Astrocyte of the cerebellum (primary cell): Measurements from ENCODE around the gene TBC1D16.

ENCODE experiments used
- DNase-seq: peaks from one replicate; pipeline ENCODE4 v3.0.0-alpha.2; 2011; ENCODE audit warnings: low read depth
- H3K4me3 ChIP-seq: 2 replicates; pipeline ENCODE4 v1.5.1; 2011; ENCODE audit warnings: mild to moderate bottlenecking, low read depth, low read length, moderate library complexity
- CTCF ChIP-seq: IDR thresholded peaks from 2 replicates; pipeline ENCODE4 v1.5.1; 2012; ENCODE audit warnings: low read length, low read depth, moderate library complexity, mild to moderate bottlenecking; ENCODE audit errors: missing control alignments
- in situ Hi-C: cut with HindIII; loops from 2 replicates; pipeline ENCODE4 v1.10.0; 2017; ENCODE audit warnings: low sequenced_read_pairs

Gene TBC1D16

GRCh38 chr17:79981090-79981489, 54.6 kb downstream of the TBC1D16 start:
- in situ Hi-C loops = no loop called here
- DNase-seq = no peak
- no peak for TF ChIP-seq CTCF
- no peak overlapping the region for H3K4me3 ChIP-seq

- H3K4me3 ChIP-seq = no peak overlapping the region
- DNase-seq = no peak
- in situ Hi-C loops = no loop called here
- TF ChIP-seq CTCF = no peak
These were observed 55.2 kb downstream of the TBC1D16 start for GRCh38 chr17:79980246-79981043.

GRCh38 chr17:79979816-79980215, 55.9 kb downstream of the TBC1D16 start:
- in situ Hi-C loops = loop anchor here (5.0 kb wide), 3 partner anchors 43 to 183 kb away; partner anchors contain the start of gene CBX8

GRCh38 chr17:79979221-79979741, 56.4 kb downstream of the TBC1D16 start:
- no peak overlapping the region for H3K4me3 ChIP-seq
- in situ Hi-C loops = loop anchor here (5.0 kb wide), 3 partner anchors 42 to 182 kb away; partner anchors contain the start of gene CBX8
- no peak for TF ChIP-seq CTCF
- DNase-seq = no peak

More at GRCh38 chr17:79979816-79980215, 55.9 kb downstream of the TBC1D16 start:
- DNase-seq = no peak
- no peak for TF ChIP-seq CTCF
- no peak overlapping the region for H3K4me3 ChIP-seq

- no peak overlapping the region for H3K4me3 ChIP-seq
- no peak for TF ChIP-seq CTCF
- in situ Hi-C loops = loop anchor here (5.0 kb wide), 3 partner anchors 41 to 181 kb away; partner anchors contain the start of gene CBX8
- no peak for DNase-seq
These were observed 57.2 kb downstream of the TBC1D16 start for GRCh38 chr17:79978548-79978855.

GRCh38 chr17:79977708-79978547, 57.7 kb downstream of the TBC1D16 start:
- DNase-seq = peak; percentile 59
- no peak overlapping the region for H3K4me3 ChIP-seq
- in situ Hi-C loops = loop anchor here (5.0 kb wide), 3 partner anchors 41 to 181 kb away; partner anchors contain the start of gene CBX8
- no peak for TF ChIP-seq CTCF
